B cell (primary cell): ENCODE measurements around the gene HEYL.

Experiments used
- EZH2 ChIP-seq: IDR thresholded peaks from 2 replicates; pipeline ENCODE4 v1.6.1; 2012; ENCODE audit warnings: borderline replicate concordance, low read depth, mild to moderate bottlenecking, moderate library complexity, low read length; ENCODE audit not compliant: insufficient read depth, poor library complexity, severe bottlenecking
- TF ChIP-seq, protein P1 (sequence below): fragments of 200-600 bp; IDR thresholded peaks from one replicate; pipeline ENCODE4 v1.8.0; 2022; ENCODE audit warnings: antibody characterized with exemption, mild to moderate bottlenecking

DNA sequence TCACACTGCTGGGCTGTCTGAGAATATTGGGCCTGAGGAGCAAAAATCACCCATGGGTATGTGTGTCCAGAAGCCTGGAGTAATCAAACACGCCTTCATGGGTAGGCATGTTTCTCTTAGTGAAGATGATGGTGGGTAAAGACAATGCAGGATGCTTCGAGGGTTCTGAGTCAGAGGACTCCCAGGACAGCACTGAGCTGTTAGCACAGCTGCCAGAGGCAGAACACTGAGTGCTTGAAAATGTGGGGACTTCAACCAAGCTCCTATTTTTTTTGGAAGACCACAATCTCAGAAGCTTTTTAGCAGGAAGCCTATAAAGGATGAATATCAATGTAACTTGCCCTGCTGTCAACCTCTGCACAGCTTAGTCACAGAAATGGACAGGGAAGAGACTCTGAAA is 40.4 kb upstream of the HEYL start:
- TF ChIP-seq, protein P1, sequence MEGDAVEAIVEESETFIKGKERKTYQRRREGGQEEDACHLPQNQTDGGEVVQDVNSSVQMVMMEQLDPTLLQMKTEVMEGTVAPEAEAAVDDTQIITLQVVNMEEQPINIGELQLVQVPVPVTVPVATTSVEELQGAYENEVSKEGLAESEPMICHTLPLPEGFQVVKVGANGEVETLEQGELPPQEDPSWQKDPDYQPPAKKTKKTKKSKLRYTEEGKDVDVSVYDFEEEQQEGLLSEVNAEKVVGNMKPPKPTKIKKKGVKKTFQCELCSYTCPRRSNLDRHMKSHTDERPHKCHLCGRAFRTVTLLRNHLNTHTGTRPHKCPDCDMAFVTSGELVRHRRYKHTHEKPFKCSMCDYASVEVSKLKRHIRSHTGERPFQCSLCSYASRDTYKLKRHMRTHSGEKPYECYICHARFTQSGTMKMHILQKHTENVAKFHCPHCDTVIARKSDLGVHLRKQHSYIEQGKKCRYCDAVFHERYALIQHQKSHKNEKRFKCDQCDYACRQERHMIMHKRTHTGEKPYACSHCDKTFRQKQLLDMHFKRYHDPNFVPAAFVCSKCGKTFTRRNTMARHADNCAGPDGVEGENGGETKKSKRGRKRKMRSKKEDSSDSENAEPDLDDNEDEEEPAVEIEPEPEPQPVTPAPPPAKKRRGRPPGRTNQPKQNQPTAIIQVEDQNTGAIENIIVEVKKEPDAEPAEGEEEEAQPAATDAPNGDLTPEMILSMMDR: no peak
- TF ChIP-seq EZH2: no peak
